ENCODE measurements around the gene LITAF.

Gene LITAF

DNA sequence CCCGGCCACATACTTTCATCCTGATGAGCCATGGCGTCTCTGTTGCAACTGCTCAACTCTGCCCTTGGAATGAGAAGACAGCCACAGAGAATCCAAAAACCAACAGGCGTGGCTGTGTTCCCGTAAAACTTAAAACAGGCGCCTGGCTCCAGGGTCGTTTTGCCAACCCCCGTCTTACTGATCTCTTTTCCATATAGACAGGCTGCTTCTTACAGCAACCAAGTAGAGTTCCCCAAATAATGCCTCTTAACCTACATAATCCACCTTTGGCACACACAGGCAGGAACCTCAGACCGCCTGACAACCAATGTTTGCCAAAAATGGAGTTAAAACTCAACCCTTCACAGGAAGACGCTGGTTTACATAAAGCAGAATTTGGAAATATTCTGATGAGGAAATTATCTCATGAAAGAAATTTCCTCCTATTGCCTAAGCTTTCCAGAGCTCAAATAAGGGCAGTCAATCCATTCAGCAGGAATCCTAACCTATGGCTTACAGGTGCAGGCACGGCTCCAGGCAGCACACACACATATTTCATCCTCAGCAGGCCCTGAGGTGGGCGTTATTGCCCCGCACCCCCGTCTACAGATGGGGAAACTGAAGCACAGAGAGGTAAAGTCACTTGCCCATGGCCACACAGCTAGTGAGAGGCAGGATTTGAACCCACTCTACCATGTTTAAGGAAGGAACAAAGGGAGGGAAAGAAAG is 35.8 kb downstream of the LITAF start:
- no peak for DNase-seq

GRCh38 chr16:11547118-11547916 is 39.4 kb downstream of the LITAF start:
- DNase-seq = no peak

GRCh38 chr16:11546608-11547061 is 40.1 kb downstream of the LITAF start:
- DNase-seq = no peak

- no peak for DNase-seq
Measured at GRCh38 chr16:11543661-11544393, 42.9 kb downstream of the LITAF start.

GRCh38 chr16:11542069-11542744 is 44.5 kb downstream of the LITAF start:
- no peak for DNase-seq

DNA sequence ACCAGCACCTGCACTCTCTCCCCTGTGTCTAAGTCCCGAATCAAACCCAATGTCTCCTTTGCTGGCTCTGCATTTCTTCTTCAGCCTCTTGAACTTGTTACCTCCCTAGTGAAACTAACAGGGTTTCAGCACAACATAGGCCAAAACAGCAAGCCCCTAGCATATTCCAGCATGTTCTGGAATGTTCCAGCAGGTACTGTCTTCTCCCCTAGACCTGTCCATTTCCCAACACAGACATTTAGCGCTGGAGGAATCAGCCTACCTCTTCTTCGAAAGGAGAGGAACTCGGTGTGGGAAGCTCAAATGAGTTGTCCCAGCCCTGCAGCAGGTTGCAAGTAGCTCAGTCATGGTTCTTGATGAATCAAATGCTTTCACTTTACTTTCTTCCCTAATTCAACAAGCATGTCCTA is 47.1 kb downstream of the LITAF start:
- no peak for DNase-seq

DNA sequence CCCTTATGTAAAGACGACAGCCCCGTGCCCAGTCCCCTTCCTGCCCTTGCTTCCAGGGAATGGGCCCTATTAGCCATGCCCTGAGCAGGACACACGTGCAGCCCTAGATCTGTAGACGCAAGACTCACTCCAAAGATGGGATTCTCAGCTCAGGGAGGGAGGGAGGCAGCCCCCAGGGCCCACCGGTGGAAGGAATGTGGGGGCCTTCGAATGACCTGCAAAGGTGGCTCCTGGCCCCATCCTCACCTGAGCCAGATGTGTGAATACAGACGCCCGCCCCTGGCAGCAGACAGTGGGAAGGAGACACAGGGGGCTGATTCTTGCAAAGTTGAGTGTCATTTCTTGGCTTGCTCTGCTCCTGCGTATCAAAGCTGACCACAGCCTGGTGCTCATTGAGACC is 47.8 kb downstream of the LITAF start:
- DNase-seq = no peak

- DNase-seq = no peak
Measured at GRCh38 chr16:11536104-11536866, 50.4 kb downstream of the LITAF start.

GRCh38 chr16:11535494-11535893 is 51.2 kb downstream of the LITAF start:
- DNase-seq = no peak

DNA sequence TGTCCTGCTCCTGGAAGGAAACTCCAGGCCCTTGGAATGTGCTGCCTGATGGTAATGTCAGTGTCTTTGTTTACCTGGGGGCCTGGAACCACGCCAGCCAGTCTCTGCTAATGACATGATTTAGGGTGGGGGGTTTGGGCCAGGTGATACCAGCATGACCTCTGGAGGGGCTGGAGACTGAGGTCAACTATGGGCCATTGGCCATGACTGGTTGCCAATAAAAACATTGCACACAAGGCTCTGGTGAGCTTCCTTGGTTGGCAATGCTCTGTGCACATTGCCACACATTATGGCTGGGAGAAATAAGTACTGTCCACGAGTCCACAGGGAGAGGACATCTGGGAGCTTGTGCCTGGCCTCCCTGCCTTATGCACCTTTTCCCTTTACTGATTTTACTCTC is 52.5 kb downstream of the LITAF start:
- no peak for DNase-seq

DNA sequence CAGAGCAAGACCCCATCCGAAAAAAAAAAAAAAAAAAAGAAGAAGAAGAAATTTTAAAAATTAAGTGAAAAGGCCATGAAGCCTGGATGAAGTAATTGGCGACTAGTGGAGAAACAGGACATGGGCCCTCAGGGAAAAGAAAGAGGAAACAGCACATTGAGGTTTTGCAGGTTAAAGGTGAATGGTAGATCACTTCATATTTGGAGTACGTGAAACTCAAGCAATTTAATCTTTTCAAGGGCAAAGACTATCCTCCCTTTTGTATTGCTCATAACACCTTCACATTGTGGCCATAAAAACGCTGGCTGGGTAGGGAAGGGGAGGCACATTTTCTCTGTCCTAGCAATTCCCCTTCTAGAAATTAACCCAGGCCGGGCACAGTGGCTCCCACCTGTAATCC is 53.1 kb downstream of the LITAF start:
- no peak for DNase-seq

GRCh38 chr16:11530171-11530940 is 56.4 kb downstream of the LITAF start:
- no peak for DNase-seq

- no peak for DNase-seq
Measured at GRCh38 chr16:11529285-11529684, 57.4 kb downstream of the LITAF start.

GRCh38 chr16:11528053-11528452 is 58.7 kb downstream of the LITAF start:
- no peak for DNase-seq

- no peak for DNase-seq
Measured at GRCh38 chr16:11526655-11527350, 59.9 kb downstream of the LITAF start.

GRCh38 chr16:11524098-11524760 is 62.5 kb downstream of the LITAF start:
- DNase-seq = no peak

DNA sequence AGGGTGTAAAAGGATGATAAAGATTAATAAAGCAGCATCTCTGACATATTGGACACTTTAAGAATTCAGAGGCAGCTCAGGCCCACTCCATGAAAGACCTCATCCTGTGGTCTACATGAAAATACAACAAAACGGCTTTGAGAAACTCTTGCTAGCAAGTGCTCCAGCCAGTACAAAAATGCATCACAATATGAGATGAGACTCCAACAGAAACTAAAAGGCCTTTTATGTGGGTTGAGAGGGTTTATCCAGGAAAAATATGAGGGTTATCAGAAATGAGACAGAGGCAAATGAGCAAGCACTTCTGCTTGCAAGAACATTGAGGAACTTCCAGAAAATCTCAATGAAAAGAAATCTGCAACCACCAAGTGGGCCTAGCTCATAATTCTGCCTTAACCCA is 65.7 kb downstream of the LITAF start:
- DNase-seq = no peak

DNA sequence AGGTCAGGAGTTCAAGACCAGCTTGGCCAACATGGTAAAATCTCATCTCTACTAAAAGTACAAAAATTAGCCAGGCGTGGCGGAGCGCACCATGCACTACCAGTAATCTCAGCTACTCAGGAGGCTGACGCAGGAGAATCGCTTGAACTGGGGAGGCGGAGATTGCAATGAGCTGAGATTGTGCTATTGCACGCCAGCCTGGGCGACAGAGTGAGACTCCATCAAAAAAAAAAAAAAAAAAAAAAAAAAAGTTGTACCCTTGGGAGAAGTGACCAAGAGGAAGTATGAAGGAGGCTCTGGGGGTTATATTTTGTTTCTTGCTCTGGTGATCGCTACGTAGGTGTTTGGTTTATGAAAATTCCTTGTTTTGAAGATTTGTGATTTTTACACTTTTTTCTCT is 66.3 kb downstream of the LITAF start:
- no peak for DNase-seq

DNA sequence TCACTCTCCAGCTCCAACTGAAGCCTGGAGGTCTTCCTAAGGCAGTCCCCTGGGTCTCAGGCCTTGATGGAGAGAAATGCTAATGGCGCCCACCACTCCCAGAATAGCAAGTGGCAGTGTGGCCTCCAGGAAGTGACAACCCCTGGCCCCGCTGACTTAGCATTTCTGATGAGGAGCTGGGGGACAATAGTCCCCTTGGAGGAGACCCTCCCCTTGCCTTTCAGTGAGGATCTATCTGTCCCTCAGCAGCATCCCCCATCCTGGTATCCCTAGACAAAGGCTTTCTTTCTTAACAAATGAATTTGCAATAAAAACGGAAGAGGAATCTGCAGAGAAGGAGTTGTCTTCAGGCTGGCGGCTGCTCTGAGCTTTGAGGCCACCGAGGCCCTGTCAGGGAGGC is 68.8 kb downstream of the LITAF start:
- no peak for DNase-seq
